Stimulated activated CD8-positive, alpha-beta memory T cell treated with anti-CD3 and anti-CD28 coated beads, Interleukin-4, amount 100 ng/mL, for 4 hours (primary cell): Measurements from ENCODE around the gene TNNI3.
"Not testable (repeated sequence)": the region's sequence is repeated elsewhere in the genome, so short reads cannot be mapped to it uniquely, and the experiment has no call there.

ENCODE experiments used
- DNase-seq, 2 donors: peaks; one replicate each; pipeline ENCODE4 v3.0.0-alpha.2; 2020; ENCODE audit warnings: low read depth in 2 of 2, low spot score in 1 of 2

The TNNI3 gene

GRCh38 chr19:55157064-55157908 lies at the start of gene TNNI3:
TSS of gene TNNI3 (minus strand) at chr19:55157732. CDS start at chr19:55157589, 143 bp downstream.
- no peak for DNase-seq

- no peak for DNase-seq
Observed at GRCh38 chr19:55206664-55207500, 49.4 kb upstream of the TNNI3 start.

- not testable (repeated sequence) for DNase-seq
Observed at GRCh38 chr19:55202199-55202598, 44.7 kb upstream of the TNNI3 start.

GRCh38 chr19:55199620-55200204 lies 42.2 kb upstream of the TNNI3 start:
- no peak for DNase-seq

- no peak for DNase-seq
Observed at GRCh38 chr19:55198651-55199050, 41.1 kb upstream of the TNNI3 start.

GRCh38 chr19:55197528-55197927 lies 40.0 kb upstream of the TNNI3 start:
- no peak for DNase-seq

GRCh38 chr19:55196803-55197202 lies 39.3 kb upstream of the TNNI3 start:
- DNase-seq, result no peak

- no peak for DNase-seq
Observed at GRCh38 chr19:55193481-55193880, 35.9 kb upstream of the TNNI3 start.

- no peak for DNase-seq
Observed at GRCh38 chr19:55189403-55189835, 31.9 kb upstream of the TNNI3 start.

GRCh38 chr19:55188625-55189024 lies 31.1 kb upstream of the TNNI3 start:
- no peak for DNase-seq

- DNase-seq, result no peak
Observed at GRCh38 chr19:55186080-55186479, 28.5 kb upstream of the TNNI3 start.

GRCh38 chr19:55181740-55182139 lies 24.2 kb upstream of the TNNI3 start:
- no peak for DNase-seq

GRCh38 chr19:55179606-55180484 lies 22.3 kb upstream of the TNNI3 start, which contains the start of gene SYT5:
TSS of gene SYT5 (minus strand) at chr19:55180289. CDS start at chr19:55179041, 1,248 bp downstream.
- peak in 1 of 2 donors; percentile 31 for DNase-seq

GRCh38 chr19:55178781-55179599 lies 21.5 kb upstream of the TNNI3 start:
- DNase-seq, result peak; percentile 78 to 83

GRCh38 chr19:55176076-55176475 lies 18.5 kb upstream of the TNNI3 start:
- no peak for DNase-seq

GRCh38 chr19:55175117-55175867 lies 17.8 kb upstream of the TNNI3 start:
- DNase-seq, result no peak

- DNase-seq, result no peak
Observed at GRCh38 chr19:55174425-55175116, 17.0 kb upstream of the TNNI3 start.

- no peak for DNase-seq
Observed at GRCh38 chr19:55173714-55174409, 16.3 kb upstream of the TNNI3 start.
